Measurements from ENCODE around the gene SGPP2. TPM values are rescaled to one million over a fixed set of nuclear protein-coding genes. Genes with fewer than 3 reads are reported as not detected.

SGPP2 gene
- total and polyA plus RNA-seq, 2 experiments from 2014 or later: 0.08 TPM; not detected in 1

DNA sequence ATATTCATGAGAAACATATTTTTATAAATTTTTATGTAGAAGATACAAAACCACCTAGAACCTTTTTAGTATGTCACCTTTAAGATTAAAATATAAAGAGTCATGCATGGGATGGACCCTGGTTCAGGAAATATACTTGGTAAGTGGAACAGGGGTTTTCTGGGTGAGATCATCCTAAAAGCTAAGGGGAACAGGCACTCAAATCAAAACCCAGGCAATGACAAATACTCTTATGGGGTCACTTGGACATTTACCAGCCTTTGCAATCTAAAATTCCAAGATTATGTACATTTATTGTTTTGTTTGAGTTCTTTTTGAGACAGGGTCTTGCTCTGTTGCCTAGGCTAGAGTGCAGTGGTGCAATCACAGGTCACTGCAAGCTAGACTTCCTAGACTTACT, 65.8 kb downstream of the SGPP2 start:
- H3K79me2 ChIP-seq (replicated peaks; ENCODE audit: insufficient read depth): no peaks in the 10 kb centered on the region
- H3K27me3 ChIP-seq (ENCODE audit: insufficient read depth): no peaks in the 10 kb centered on the region
- no peak overlapping the region for H2AFZ ChIP-seq
- no peak for TF ChIP-seq JUNB (IDR thresholded peaks at IDR 0.05; ENCODE audit: unreplicated experiment)
- TF ChIP-seq CREB1 (CRISPR knock-in tag; IDR thresholded peaks at IDR 0.05; ENCODE audit: low read depth): no peak
- TF ChIP-seq NANOG (IDR thresholded peaks at IDR 0.05; ENCODE audit: borderline replicate concordance): no peak
- TF ChIP-seq, protein P1, sequence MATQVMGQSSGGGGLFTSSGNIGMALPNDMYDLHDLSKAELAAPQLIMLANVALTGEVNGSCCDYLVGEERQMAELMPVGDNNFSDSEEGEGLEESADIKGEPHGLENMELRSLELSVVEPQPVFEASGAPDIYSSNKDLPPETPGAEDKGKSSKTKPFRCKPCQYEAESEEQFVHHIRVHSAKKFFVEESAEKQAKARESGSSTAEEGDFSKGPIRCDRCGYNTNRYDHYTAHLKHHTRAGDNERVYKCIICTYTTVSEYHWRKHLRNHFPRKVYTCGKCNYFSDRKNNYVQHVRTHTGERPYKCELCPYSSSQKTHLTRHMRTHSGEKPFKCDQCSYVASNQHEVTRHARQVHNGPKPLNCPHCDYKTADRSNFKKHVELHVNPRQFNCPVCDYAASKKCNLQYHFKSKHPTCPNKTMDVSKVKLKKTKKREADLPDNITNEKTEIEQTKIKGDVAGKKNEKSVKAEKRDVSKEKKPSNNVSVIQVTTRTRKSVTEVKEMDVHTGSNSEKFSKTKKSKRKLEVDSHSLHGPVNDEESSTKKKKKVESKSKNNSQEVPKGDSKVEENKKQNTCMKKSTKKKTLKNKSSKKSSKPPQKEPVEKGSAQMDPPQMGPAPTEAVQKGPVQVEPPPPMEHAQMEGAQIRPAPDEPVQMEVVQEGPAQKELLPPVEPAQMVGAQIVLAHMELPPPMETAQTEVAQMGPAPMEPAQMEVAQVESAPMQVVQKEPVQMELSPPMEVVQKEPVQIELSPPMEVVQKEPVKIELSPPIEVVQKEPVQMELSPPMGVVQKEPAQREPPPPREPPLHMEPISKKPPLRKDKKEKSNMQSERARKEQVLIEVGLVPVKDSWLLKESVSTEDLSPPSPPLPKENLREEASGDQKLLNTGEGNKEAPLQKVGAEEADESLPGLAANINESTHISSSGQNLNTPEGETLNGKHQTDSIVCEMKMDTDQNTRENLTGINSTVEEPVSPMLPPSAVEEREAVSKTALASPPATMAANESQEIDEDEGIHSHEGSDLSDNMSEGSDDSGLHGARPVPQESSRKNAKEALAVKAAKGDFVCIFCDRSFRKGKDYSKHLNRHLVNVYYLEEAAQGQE (IDR thresholded peaks at IDR 0.05; ENCODE audit: unreplicated experiment): no peak
- TF ChIP-seq ZNF114 (CRISPR knock-in tag; IDR thresholded peaks at IDR 0.05): no peak
- TF ChIP-seq ZNF331 (CRISPR knock-in tag; IDR thresholded peaks at IDR 0.05; ENCODE audit: low read depth): no peak
- TF ChIP-seq, protein P2, sequence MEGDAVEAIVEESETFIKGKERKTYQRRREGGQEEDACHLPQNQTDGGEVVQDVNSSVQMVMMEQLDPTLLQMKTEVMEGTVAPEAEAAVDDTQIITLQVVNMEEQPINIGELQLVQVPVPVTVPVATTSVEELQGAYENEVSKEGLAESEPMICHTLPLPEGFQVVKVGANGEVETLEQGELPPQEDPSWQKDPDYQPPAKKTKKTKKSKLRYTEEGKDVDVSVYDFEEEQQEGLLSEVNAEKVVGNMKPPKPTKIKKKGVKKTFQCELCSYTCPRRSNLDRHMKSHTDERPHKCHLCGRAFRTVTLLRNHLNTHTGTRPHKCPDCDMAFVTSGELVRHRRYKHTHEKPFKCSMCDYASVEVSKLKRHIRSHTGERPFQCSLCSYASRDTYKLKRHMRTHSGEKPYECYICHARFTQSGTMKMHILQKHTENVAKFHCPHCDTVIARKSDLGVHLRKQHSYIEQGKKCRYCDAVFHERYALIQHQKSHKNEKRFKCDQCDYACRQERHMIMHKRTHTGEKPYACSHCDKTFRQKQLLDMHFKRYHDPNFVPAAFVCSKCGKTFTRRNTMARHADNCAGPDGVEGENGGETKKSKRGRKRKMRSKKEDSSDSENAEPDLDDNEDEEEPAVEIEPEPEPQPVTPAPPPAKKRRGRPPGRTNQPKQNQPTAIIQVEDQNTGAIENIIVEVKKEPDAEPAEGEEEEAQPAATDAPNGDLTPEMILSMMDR (conservative IDR thresholded peaks at IDR 0.05; ENCODE audit: low read depth in 2 of 2): no peak
- no peak for TF ChIP-seq POLR2AphosphoS5 (IDR thresholded peaks at IDR 0.05; ENCODE audit: low read depth)
- no peak for TF ChIP-seq STAT1 (IDR thresholded peaks at IDR 0.05; ENCODE audit: unreplicated experiment)
- no peak for TF ChIP-seq EZH2phosphoT487 (IDR thresholded peaks at IDR 0.05; ENCODE audit: unreplicated experiment)
- H3K36me3 Mint-ChIP-seq (ENCODE audit: low read depth): peaks cover 15% of the 10 kb centered on the region; the same call in 1 of the 3 replicates
- no peak overlapping the region for H3K4me3 ChIP-seq
- no peaks in the 10 kb centered on the region for H3K9me2 ChIP-seq (ENCODE audit: insufficient read depth)
- no peak for DNase-seq (ENCODE audit: low spot score)
- H3K4me1 ChIP-seq (ENCODE audit: insufficient read depth): no peaks in the 10 kb centered on the region
- H3K4me2 ChIP-seq: no peak overlapping the region
- no peaks in the 10 kb centered on the region; the same call in 2 of the 3 replicates for H3K4me1 Mint-ChIP-seq
- no peak overlapping the region for H3K27ac Mint-ChIP-seq
- H3K27ac ChIP-seq (ENCODE audit: low read depth): no peak overlapping the region
- H3K36me3 ChIP-seq (ENCODE audit: insufficient read depth): no peaks in the 10 kb centered on the region
- H3F3A ChIP-seq (replicated peaks; ENCODE audit: low read depth): no peaks in the 10 kb centered on the region
- no peaks in the 10 kb centered on the region for H4K20me1 ChIP-seq (replicated peaks; ENCODE audit: insufficient read depth)
- peaks cover 4% of the 10 kb centered on the region for H3K27me3 Mint-ChIP-seq (ENCODE audit: insufficient read depth, low read depth, poor library complexity)
- no peak overlapping the region for H3K4me3 Mint-ChIP-seq
- ATAC-seq: no peak
- H3K9me3 Mint-ChIP-seq: peaks cover 27% of the 10 kb centered on the region

DNA sequence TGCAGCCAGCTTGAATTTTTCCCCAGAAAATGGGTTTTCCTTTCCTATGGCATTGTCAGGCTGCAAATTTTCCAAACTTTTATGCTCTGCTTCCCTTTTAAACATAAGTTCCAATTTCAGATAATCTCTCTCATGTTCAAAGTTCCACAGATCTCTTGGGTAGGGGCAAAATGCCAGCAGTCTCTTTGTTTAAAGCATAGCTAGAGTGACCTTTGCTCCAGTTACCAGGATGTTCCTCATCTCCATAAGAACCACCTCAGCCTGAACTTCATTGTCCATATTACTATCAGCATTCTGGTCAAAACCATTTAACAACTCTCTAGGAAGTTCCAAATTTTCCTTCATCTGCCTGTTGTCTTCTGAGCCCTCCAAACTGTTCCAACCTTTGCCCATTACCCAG, 68.3 kb downstream of the SGPP2 start:
- no peaks in the 10 kb centered on the region for H3K27me3 Mint-ChIP-seq (ENCODE audit: insufficient read depth, low read depth, poor library complexity)
- H3K36me3 Mint-ChIP-seq (ENCODE audit: low read depth): peaks cover 15% of the 10 kb centered on the region; the same call in 1 of the 3 replicates
- no peaks in the 10 kb centered on the region; the same call in 2 of the 3 replicates for H3K4me1 Mint-ChIP-seq
- Histone ChIP-seq H3K4me2 (no peak overlapping the region), H3K4me3 (no peak overlapping the region), H3K4me1 (ENCODE audit: insufficient read depth) (no peaks in the 10 kb centered on the region), H3K36me3 (ENCODE audit: insufficient read depth) (no peaks in the 10 kb centered on the region), H4K20me1 (replicated peaks; ENCODE audit: insufficient read depth) (no peaks in the 10 kb centered on the region; the same call in 1 of the 2 replicates), H3K79me2 (replicated peaks; ENCODE audit: insufficient read depth) (no peaks in the 10 kb centered on the region), H3K27ac (ENCODE audit: low read depth) (no peak overlapping the region), H3F3A (replicated peaks; ENCODE audit: low read depth) (no peaks in the 10 kb centered on the region), H3K9me2 (ENCODE audit: insufficient read depth) (peaks cover 1% of the 10 kb centered on the region; the same call in 1 of the 2 replicates), H2AFZ (no peak overlapping the region), H3K27me3 (ENCODE audit: insufficient read depth) (no peaks in the 10 kb centered on the region)
- no peak for TF ChIP-seq STAT1 (IDR thresholded peaks at IDR 0.05; ENCODE audit: unreplicated experiment)
- H3K27ac Mint-ChIP-seq: no peak overlapping the region
- no peak overlapping the region for H3K4me3 Mint-ChIP-seq
- ATAC-seq (no peak), DNase-seq (ENCODE audit: low spot score) (no peak)
- H3K9me3 Mint-ChIP-seq: peaks cover 27% of the 10 kb centered on the region
